Endothelial cell of umbilical vein (primary cell): Measurements from ENCODE around the gene SLC6A16. TPM values are rescaled to one million over a fixed set of nuclear protein-coding genes. Genes with fewer than 3 reads are reported as not detected.

Experiments used
- BruUV-seq: library from RNA; stranded (reverse); fragments of 400-500 nt; replicated peaks from 2 replicates; lab custom pipeline; 2021; lab: Mats Ljungman, UMichigan
- CTCF ChIA-PET: fragments of 300-600, 350-600 bp; sonication (Branson Sonifier 250); formaldehyde crosslinking; loops from one replicate; lab custom pipeline; 2021; ENCODE audit warnings: antibody characterized with exemption, inconsistent platforms; lab: Charles Lee
- POLR2A ChIA-PET: fragments of 300-600, 350-600 bp; sonication (Branson Sonifier 250); formaldehyde crosslinking; loops from one replicate; lab custom pipeline; 2021; ENCODE audit warnings: antibody characterized with exemption, inconsistent platforms; lab: Charles Lee
- DNase-seq: peaks from one replicate; pipeline ENCODE4 v3.0.0-alpha.2; 2011; ENCODE audit warnings: low read depth, low spot score
- FAIRE-seq: peaks from 2 replicates; lab custom pipeline; 2011; peaks lifted over from hg19 to GRCh38; lab: Jason Lieb, UNC
- H2AFZ ChIP-seq: 2 replicates; pipeline ENCODE4 v1.6.0; 2012; ENCODE audit warnings: low read depth, low read length, control low read depth, inconsistent platforms
- H3K27ac ChIP-seq: 2 replicates; pipeline ENCODE4 v1.5.1; 2011; ENCODE audit warnings: low read depth, mild to moderate bottlenecking, control low read depth, low read length, moderate library complexity; ENCODE audit not compliant: insufficient read depth
- H3K27me3 ChIP-seq, 2 experiments: 2 replicates each; pipeline versions ENCODE4 v1.6.0 to v1.6.1; 2011; ENCODE audit warnings: low read length in 2 of 2, mixed read lengths in 1 of 2; ENCODE audit not compliant: control insufficient read depth in 2 of 2, insufficient read depth in 2 of 2
- H3K36me3 ChIP-seq, 2 experiments: 2 replicates in 1 of 2; 3 replicates in 1 of 2; pipeline ENCODE4 v1.5.1; 2011; ENCODE audit warnings: low read length in 2 of 2, mild to moderate bottlenecking in 1 of 2, moderate library complexity in 1 of 2; ENCODE audit not compliant: control insufficient read depth in 2 of 2, insufficient read depth in 2 of 2; ENCODE audit errors: extremely low read depth in 1 of 2
- H3K4me1 ChIP-seq: 3 replicates; pipeline ENCODE4 v1.5.1; 2011; ENCODE audit warnings: mild to moderate bottlenecking, low read length; ENCODE audit not compliant: control insufficient read depth, insufficient read depth; ENCODE audit errors: extremely low read depth
- H3K4me2 ChIP-seq: 2 replicates; pipeline ENCODE4 v1.6.1; 2011; ENCODE audit warnings: low read length, control low read depth, mixed read lengths; ENCODE audit not compliant: insufficient read depth
- H3K4me3 ChIP-seq, 3 experiments: fragments of 200-600 bp in 1 of 3; sonication (generic), shearing (Covaris generic) in 1 of 3; replicated peaks in 1 of 3; 2 replicates each; pipeline ENCODE4 v1.5.1; 2011 to 2016; ENCODE audit warnings: control low read depth in 3 of 3, low read length in 3 of 3, mild to moderate bottlenecking in 2 of 3, inconsistent platforms in 1 of 3, low read depth in 1 of 3, moderate library complexity in 1 of 3; ENCODE audit not compliant: insufficient read depth in 1 of 3
- H3K79me2 ChIP-seq: 2 replicates; pipeline ENCODE4 v1.6.0; 2012; ENCODE audit warnings: low read length, inconsistent platforms; ENCODE audit not compliant: control insufficient read depth, insufficient read depth
- H3K9ac ChIP-seq: replicated peaks from 2 replicates; pipeline ENCODE3; 2011; ENCODE audit warnings: low read length, control low read depth; ENCODE audit not compliant: insufficient read depth; ENCODE audit errors: extremely low read depth
- H3K9me1 ChIP-seq: replicated peaks from 3 replicates; pipeline ENCODE4 v1.6.0; 2011; ENCODE audit warnings: mild to moderate bottlenecking, low read length; ENCODE audit not compliant: control insufficient read depth, insufficient read depth; ENCODE audit errors: extremely low read depth
- H3K9me3 ChIP-seq: replicated peaks from 2 replicates; pipeline ENCODE4 v1.5.1; 2012; ENCODE audit warnings: low read length, inconsistent platforms; ENCODE audit not compliant: control insufficient read depth, insufficient read depth
- H4K20me1 ChIP-seq: replicated peaks from 2 replicates; pipeline ENCODE3; 2011; ENCODE audit warnings: mild to moderate bottlenecking, low read length; ENCODE audit not compliant: control insufficient read depth, insufficient read depth; ENCODE audit errors: extremely low read depth
- CTCF ChIP-seq, 2 donors: IDR thresholded peaks; 1 replicate in 1 of 2; 2 replicates in 1 of 2; pipeline ENCODE4 v1.5.1; 2011; ENCODE audit warnings: low read length in 2 of 2, mild to moderate bottlenecking in 2 of 2, moderate library complexity in 2 of 2, control low read depth in 1 of 2, inconsistent platforms in 1 of 2, low read depth in 1 of 2; ENCODE audit not compliant: insufficient read depth in 1 of 2; ENCODE audit errors: extremely low read depth in 1 of 2
- EZH2 ChIP-seq: IDR thresholded peaks from 2 replicates; pipeline ENCODE4 v1.6.1; 2012; ENCODE audit warnings: borderline replicate concordance, low read depth, mild to moderate bottlenecking, moderate library complexity, low read length, inconsistent platforms; ENCODE audit not compliant: severe bottlenecking
- FOS ChIP-seq: IDR thresholded peaks from 2 replicates; pipeline ENCODE4 v1.6.1; 2011; ENCODE audit warnings: mild to moderate bottlenecking, low read length, moderate library complexity, borderline replicate concordance; ENCODE audit not compliant: insufficient read depth
- GATA2 ChIP-seq: IDR thresholded peaks from 2 replicates; pipeline ENCODE4 v1.7.0; 2011; ENCODE audit warnings: low read depth, mild to moderate bottlenecking, moderate library complexity, mixed read lengths, low read length; ENCODE audit not compliant: insufficient read length, insufficient read depth
- JUN ChIP-seq: IDR thresholded peaks from 2 replicates; pipeline ENCODE4 v1.6.1; 2011; ENCODE audit warnings: borderline replicate concordance, low read depth; ENCODE audit not compliant: insufficient read length, insufficient read depth
- MAX ChIP-seq: IDR thresholded peaks from 2 replicates; pipeline ENCODE4 v1.6.1; 2011; ENCODE audit not compliant: insufficient read depth, insufficient read length
- MYC ChIP-seq: IDR thresholded peaks from one replicate; pipeline ENCODE4 v1.6.1; 2011; ENCODE audit warnings: mild to moderate bottlenecking, low read depth, low read length
- POLR2A ChIP-seq: IDR thresholded peaks from 2 replicates; pipeline ENCODE4 v1.6.1; 2012; ENCODE audit warnings: low read depth, mild to moderate bottlenecking, control low read depth, low read length
- POLR2AphosphoS5 ChIP-seq: IDR thresholded peaks from 2 replicates; pipeline ENCODE4 v1.6.1; 2012; ENCODE audit warnings: low read depth, mild to moderate bottlenecking, control low read depth, low read length, moderate library complexity; ENCODE audit not compliant: insufficient read depth
- dilution Hi-C: fragments of 300-500 bp; cut with MboI; formaldehyde crosslinking; loops from one replicate; pipeline ENCODE4 v1.15.0; 2019; ENCODE audit warnings: low sequenced_read_pairs; ENCODE audit not compliant: extremely low pct_ligation_motif_present
- intact Hi-C: fragments of 100-400 bp; cut with micrococcal nuclease; formaldehyde crosslinking; loops from one replicate; pipeline ENCODE4 v1.10.0; 2022
- polyA plus RNA-seq, 4 experiments: library from polyadenylated mRNA; depleted of rRNA in 3 of 4; stranded (reverse) in 3 of 4; unstranded in 1 of 4; fragments of >200 nt; gene quantifications; 2 replicates each; pipeline versions ENCODE4 v1.2.1 to v1.2.3, GENCODE V29; 2011 to 2012; ENCODE audit warnings: missing spikeins in 1 of 4
- total RNA-seq: library from RNA; stranded (reverse); gene quantifications from 2 replicates; pipeline ENCODE4 v1.2.3, GENCODE V29; 2021

Gene SLC6A16
- total and polyA plus RNA-seq, 2 donors (not counting 3 experiments of a cell fraction or from before 2014, with no cell fraction given) = 1.1 to 1.6 TPM

- BruUV-seq = TSS peak; percentile 61
- no peak for DNase-seq
These were observed 16.1 kb upstream of the SLC6A16 start for GRCh38 chr19:49340865-49341718.

More at GRCh38 chr19:49340865-49341718, 16.1 kb upstream of the SLC6A16 start:
- intact Hi-C loops = loop anchor here (1.0 kb wide), 1 partner anchor 20 kb away; no protein-coding TSS in a partner anchor
- H3K4me1 ChIP-seq = peaks cover 15% of the 10 kb centered on the region
- H2AFZ ChIP-seq = no peak overlapping the region
- no peaks in the 10 kb centered on the region for H4K20me1 ChIP-seq
- TF ChIP-seq POLR2AphosphoS5 = no peak
- no peak for TF ChIP-seq EZH2
- no peak for TF ChIP-seq GATA2
- no peak for TF ChIP-seq CTCF (IDR thresholded peaks at IDR 0.05; ENCODE audit: extremely low read depth in 1 of 2, insufficient read depth in 1 of 2, low read depth in 1 of 2, low read length in 2 of 2)
- no peak for TF ChIP-seq MYC
- TF ChIP-seq POLR2A = no peak
- no peak for TF ChIP-seq JUN
- TF ChIP-seq MAX = no peak
- TF ChIP-seq FOS = no peak
- H3K9ac ChIP-seq = no peak overlapping the region
- no peaks in the 10 kb centered on the region for H3K27me3 ChIP-seq
- H3K9me3 ChIP-seq = no peaks in the 10 kb centered on the region
- no peak overlapping the region for H3K27ac ChIP-seq
- H3K9me1 ChIP-seq = no peaks in the 10 kb centered on the region
- POLR2A ChIA-PET = no interaction called here
- no peak for FAIRE-seq
- peaks cover 12 to 35% of the 10 kb centered on the region in 2 experiments for H3K36me3 ChIP-seq
- H3K79me2 ChIP-seq = no peaks in the 10 kb centered on the region
- no peak overlapping the region for H3K4me2 ChIP-seq
- no peak overlapping the region for H3K4me3 ChIP-seq
- dilution Hi-C loops = no loop called here
- CTCF ChIA-PET = interaction anchor here (0.5 to 3.5 kb wide), 3 partner anchors 13 to 21 kb away, joined by 3 to 15 read pairs (median 3); partner anchors contain the start of gene TEAD2
